ENCODE results near the gene SCGB3A1. TPM values are rescaled to one million over a fixed set of nuclear protein-coding genes. Genes with fewer than 3 reads are reported as not detected.
A peak's percentile ranks its signal among the peaks of the same experiment; 100 is the strongest.

SCGB3A1 gene
- total and polyA plus RNA-seq, 10 donors, result 1.7 to 12.1 (median 7.1) TPM; not detected in 1

DNA sequence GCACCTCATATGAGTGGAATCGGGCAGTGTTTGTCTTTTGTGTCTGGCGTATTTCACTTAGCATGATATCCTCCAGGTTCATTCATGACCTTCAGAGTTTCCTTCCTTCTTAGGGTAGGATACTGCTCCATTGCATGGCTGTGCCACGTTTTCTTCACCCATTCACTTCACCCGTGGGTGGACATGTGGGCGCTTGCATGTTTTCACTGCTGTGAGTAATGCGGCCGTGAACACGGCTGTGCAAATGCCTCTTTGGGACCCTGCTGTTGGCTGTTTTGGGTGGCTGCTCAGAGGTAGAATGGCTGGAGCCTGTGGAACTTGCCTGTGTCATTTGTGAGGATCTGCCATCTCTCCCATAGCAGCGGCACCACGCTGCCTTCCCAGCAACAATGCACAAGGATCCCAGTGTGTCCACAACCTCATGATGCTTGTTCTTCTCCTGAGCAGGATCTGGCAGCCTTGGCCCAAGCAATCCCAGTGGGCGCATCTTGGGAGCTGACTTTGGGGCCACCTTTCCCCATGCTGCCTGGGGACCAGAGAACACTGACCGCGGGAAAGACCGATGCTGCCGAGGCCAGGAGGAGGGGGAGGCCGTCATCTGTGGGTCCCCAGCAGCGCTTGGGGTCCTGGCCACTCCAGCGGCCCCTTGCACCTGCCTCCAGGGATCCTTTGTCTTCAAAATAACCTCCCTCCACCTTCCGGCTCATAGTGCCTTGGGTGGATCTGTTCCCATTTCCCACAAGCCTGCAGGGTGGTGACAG, 2.3 kb upstream of the SCGB3A1 start:
- intact Hi-C loops (cut with DNase I; ENCODE audit: low total_unique reads), result no loop called here
- Histone ChIP-seq H3K4me1 (peaks cover 5 to 28% (median 22%) of the 10 kb centered on the region in 6 donors), H3K27me3 (replicated peaks in 1 of 7) (peaks cover 0 to 59% (median 28%) of the 10 kb centered on the region in 7 donors), H3K4me3 (no peak overlapping the region), H3K27ac (no peak overlapping the region), H3K36me3 (no peaks in the 10 kb centered on the region), H3K9me3 (no peaks in the 10 kb centered on the region)
- TF ChIP-seq POLR2A (IDR thresholded peaks at IDR 0.05) (no peak), POLR2AphosphoS5 (IDR thresholded peaks at IDR 0.05) (no peak)
- TF ChIP-seq, protein P1, sequence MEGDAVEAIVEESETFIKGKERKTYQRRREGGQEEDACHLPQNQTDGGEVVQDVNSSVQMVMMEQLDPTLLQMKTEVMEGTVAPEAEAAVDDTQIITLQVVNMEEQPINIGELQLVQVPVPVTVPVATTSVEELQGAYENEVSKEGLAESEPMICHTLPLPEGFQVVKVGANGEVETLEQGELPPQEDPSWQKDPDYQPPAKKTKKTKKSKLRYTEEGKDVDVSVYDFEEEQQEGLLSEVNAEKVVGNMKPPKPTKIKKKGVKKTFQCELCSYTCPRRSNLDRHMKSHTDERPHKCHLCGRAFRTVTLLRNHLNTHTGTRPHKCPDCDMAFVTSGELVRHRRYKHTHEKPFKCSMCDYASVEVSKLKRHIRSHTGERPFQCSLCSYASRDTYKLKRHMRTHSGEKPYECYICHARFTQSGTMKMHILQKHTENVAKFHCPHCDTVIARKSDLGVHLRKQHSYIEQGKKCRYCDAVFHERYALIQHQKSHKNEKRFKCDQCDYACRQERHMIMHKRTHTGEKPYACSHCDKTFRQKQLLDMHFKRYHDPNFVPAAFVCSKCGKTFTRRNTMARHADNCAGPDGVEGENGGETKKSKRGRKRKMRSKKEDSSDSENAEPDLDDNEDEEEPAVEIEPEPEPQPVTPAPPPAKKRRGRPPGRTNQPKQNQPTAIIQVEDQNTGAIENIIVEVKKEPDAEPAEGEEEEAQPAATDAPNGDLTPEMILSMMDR (IDR thresholded peaks at IDR 0.05 in 8 of 11, conservative IDR thresholded peaks at IDR 0.05 in 3 of 11), result no peak
- WGBS, 5 donors, result 75 to 91% (median 86%) methylated on average over 13 to 19 of the region's 19 CpGs
- no peak for DNase-seq

DNA sequence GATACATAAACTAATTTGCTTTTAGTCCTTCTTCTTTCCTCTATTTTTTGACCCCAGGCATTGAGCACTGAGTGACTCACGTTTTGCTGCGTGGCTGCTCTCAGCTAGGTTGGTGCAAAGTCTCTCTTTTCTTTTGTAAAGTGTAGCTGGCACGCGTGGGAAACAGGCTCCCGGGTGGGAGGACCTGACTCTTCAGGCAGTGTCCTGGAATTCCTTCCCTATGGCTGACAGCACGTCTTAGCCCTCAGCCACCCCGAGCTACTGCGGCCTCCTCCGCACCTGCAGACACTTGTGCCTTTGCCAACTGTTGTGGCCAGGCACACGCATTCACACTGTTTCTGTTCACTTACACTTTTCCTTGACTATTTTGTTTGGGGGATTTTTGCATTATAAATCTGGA, 877 bp upstream of the SCGB3A1 start:
- TF ChIP-seq POLR2A (IDR thresholded peaks at IDR 0.05) (no peak), POLR2AphosphoS5 (IDR thresholded peaks at IDR 0.05) (no peak)
- TF ChIP-seq, protein P1 (IDR thresholded peaks at IDR 0.05 in 8 of 11, conservative IDR thresholded peaks at IDR 0.05 in 3 of 11), result no peak
- intact Hi-C loops (cut with DNase I; ENCODE audit: low total_unique reads), result no loop called here
- peaks cover 5 to 28% (median 22%) of the 10 kb centered on the region in 6 donors for H3K4me1 ChIP-seq
- 81 to 90% (median 87%) methylated on average over 10 of the region's 10 CpGs for WGBS, 5 donors
- no peak for DNase-seq
- H3K27ac ChIP-seq, result no peak overlapping the region
- H3K36me3 ChIP-seq, result no peaks in the 10 kb centered on the region
- no peak overlapping the region for H3K4me3 ChIP-seq
- H3K27me3 ChIP-seq (replicated peaks in 1 of 7), result peaks cover 0 to 65% (median 28%) of the 10 kb centered on the region in 7 donors
- no peaks in the 10 kb centered on the region for H3K9me3 ChIP-seq

DNA sequence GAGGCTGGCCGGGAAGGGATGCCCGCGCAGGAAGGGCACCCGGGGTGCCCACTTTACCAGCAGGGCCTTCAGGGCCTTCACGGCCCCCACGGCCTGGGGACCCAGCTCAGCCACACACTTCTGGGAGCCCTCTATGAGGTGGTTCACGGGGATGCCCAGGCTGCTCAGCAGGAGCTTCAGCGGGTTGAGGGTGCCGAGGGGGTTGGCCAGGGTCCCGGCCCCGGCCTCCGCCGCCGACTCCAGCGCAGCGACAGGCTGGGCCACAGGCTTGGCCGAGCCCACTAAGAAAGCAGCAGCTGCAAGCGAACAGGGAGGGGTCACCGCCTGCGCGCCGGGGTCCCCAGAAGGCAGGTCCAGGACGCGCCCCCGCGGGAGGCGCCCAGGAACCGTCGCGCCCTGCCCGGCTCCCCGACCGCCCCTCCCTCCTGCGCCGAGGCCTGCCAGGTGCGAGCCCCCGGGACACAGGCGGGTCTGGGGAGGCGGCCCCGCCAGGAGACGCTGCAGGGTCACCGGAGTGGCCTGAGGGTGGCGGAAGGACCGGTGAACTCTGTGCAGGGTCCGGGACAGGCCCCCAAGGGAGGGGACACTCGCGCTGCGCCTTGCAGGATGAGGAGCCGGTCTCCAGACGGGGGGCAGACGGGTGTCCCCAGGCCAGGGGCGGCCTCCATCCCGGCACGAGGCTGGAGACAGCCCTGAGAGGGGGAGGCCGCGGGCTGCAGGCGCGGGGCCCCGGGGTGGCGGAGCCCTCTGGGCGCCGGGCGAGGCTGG, 572 bp downstream of the SCGB3A1 start:
- 4 to 17% (median 5%) methylated on average over 6 to 63 of the region's 63 CpGs for WGBS, 5 donors
- Histone ChIP-seq H3K27me3 (replicated peaks in 1 of 7) (peaks cover 0 to 65% (median 28%) of the 10 kb centered on the region in 7 donors), H3K4me1 (peaks cover 5 to 28% (median 22%) of the 10 kb centered on the region in 6 donors), H3K4me3 (peak overlapping the region in 7 of 8 donors; percentile 16 to 58 (median 27)), H3K36me3 (no peaks in the 10 kb centered on the region), H3K9me3 (peaks cover 0 to 1% (median 0%) of the 10 kb centered on the region in 8 donors), H3K27ac (peak overlapping the region in 2 of 8 donors; percentile 39 to 46)
- intact Hi-C loops (cut with DNase I; ENCODE audit: low total_unique reads), result no loop called here
- peak; percentile 75 for DNase-seq
- TF ChIP-seq, protein P1 (IDR thresholded peaks at IDR 0.05 in 8 of 11, conservative IDR thresholded peaks at IDR 0.05 in 3 of 11), result no peak
- TF ChIP-seq POLR2A (IDR thresholded peaks at IDR 0.05) (no peak), POLR2AphosphoS5 (IDR thresholded peaks at IDR 0.05) (no peak)
